ENCODE measurements around the gene PDCD5.
"Not testable (repeated sequence)": the region's sequence is repeated elsewhere in the genome, so short reads cannot be mapped to it uniquely, and the experiment has no call there.

Gene PDCD5

DNA sequence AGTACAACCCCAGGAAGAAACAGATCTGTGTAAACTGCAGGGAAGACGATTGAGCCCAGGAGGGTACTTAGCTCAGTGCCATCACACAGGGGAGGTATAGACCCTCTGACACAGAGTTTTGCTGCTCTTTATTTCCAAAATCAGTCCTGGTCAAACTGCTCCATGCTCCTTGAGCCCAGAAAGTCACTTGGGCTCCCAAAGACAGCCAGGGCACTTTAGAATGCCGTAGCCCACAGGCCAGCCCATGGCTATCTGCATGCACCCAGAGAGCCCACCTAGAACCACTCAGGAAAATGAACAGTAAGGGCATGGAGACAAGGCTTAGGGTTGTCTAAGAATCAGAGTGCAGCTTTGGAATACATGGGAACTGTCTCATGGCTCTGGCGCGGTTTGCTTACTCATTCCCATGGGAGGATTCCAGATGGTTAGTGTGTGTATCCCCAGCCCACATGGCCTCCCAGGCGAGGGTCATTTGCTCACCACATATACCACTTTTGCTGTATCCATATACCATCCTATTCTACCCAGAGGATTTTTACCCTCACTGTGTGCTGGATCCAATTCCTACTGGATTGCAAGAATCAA, 14.7 kb upstream of the PDCD5 start:
- Mint-ChIP-seq H3K9me3 (no peaks in the 10 kb centered on the region), H3K27me3 (peaks cover 20% of the 10 kb centered on the region), H3K36me3 (ENCODE audit: low read depth) (no peaks in the 10 kb centered on the region)

DNA sequence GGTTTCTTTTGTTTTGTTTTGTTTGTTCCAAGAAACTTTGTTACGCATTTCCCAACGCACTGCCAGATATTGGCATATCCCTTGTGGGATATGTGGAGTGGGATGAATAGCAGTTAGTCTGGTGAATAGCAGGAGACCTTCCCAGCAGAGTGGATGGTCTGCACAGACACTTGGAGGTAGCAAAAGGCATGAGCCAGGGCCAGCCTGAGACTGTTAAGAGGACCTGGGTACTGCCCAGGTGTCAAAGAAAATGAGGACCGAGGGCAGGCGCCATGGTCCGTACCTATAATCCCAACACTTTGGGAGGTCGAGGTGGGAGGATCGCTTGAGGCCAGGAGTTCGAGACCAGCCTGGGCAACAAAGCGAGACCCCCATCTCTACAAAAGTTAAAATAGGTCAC, 13.5 kb upstream of the PDCD5 start:
- DNase-seq: no peak
- H3K4me3 Mint-ChIP-seq: no peak overlapping the region
- H3K27ac Mint-ChIP-seq: no peak overlapping the region
- peaks cover 20% of the 10 kb centered on the region for H3K27me3 Mint-ChIP-seq
- no peaks in the 10 kb centered on the region for H3K9me3 Mint-ChIP-seq
- H3K4me1 Mint-ChIP-seq (ENCODE audit: low read depth): peaks cover 6% of the 10 kb centered on the region
- no peaks in the 10 kb centered on the region for H3K36me3 Mint-ChIP-seq (ENCODE audit: low read depth)

More for the DNA sequence above, 14.7 kb upstream of the PDCD5 start:
- H3K27ac Mint-ChIP-seq: no peak overlapping the region
- DNase-seq: no peak
- no peak overlapping the region for H3K4me3 Mint-ChIP-seq
- H3K4me1 Mint-ChIP-seq (ENCODE audit: low read depth): peaks cover 5% of the 10 kb centered on the region

DNA sequence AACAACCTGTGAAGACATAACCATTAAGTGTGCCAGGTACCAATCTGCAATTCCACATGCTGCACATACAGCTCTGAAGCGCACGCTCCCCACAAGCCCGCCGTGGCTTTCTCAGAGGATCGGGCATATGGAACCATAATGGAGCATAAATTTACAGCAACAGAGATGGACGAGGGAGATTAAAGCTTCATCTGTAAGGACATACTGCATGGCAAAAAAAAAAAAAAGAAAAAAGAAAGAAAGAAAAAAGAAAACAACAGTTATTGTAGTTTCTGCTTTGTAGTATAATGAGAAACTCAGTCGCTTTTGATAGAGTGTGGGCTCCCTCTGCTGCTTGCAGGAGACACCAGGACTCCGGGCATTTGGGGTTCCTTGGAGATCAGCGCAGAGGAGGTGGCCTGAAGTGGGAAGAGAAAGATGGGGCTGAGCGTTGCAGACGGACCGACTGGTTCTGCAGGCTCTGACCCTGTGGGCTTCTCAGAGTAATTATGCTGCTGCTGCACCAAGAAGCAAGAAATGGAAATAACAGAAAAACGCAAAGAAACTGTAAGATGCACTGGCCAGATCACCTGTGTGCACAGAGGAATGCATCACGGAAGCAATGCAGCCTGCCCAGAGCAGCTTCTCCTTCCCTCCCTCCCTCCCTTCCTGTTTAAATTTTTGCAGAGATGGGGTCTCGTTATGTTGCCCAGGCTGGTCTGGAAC, 10.8 kb upstream of the PDCD5 start:
- no peaks in the 10 kb centered on the region for H3K36me3 Mint-ChIP-seq (ENCODE audit: low read depth)
- H3K4me1 Mint-ChIP-seq (ENCODE audit: low read depth): peaks cover 17% of the 10 kb centered on the region
- peak; percentile 44 for DNase-seq
- no peak overlapping the region for H3K4me3 Mint-ChIP-seq
- H3K27me3 Mint-ChIP-seq: peaks cover 23% of the 10 kb centered on the region
- H3K9me3 Mint-ChIP-seq: no peaks in the 10 kb centered on the region
- no peak overlapping the region for H3K27ac Mint-ChIP-seq

DNA sequence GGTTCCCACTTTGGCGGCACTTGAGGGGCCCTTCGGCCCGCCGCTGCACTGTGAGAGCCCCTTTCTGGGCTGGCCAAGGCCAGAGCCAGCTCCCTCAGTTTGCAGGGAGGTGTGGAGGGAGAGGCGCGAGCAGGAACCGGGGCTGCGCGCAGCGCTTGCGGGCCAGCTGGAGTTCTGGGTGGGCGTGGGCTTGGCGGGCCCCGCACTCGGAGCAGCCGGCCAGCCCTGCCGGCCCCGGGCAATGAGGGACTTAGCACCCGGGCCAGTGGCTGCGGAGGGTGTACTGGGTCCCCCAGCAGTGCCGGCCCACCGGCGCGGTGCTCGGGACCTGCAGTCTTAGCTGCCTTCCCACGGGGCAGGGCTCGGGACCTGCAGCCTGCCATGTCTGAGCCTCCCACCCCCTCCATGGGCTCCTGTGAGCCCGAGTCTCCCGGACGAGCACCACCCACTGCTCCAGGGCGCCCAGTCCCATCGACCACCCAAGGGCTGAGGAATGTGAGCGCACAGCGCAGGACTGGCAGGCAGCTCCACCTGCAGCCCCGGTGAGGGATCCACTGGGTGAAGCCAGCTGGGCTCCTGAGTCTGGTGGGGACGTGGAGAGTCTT, 9.4 kb upstream of the PDCD5 start:
- not testable (repeated sequence) for H3K4me3 Mint-ChIP-seq; H3K27ac Mint-ChIP-seq; H3K36me3 Mint-ChIP-seq (ENCODE audit: low read depth); H3K9me3 Mint-ChIP-seq; DNase-seq
- peaks cover 23% of the 10 kb centered on the region for H3K27me3 Mint-ChIP-seq
- H3K4me1 Mint-ChIP-seq (ENCODE audit: low read depth): peaks cover 17% of the 10 kb centered on the region

DNA sequence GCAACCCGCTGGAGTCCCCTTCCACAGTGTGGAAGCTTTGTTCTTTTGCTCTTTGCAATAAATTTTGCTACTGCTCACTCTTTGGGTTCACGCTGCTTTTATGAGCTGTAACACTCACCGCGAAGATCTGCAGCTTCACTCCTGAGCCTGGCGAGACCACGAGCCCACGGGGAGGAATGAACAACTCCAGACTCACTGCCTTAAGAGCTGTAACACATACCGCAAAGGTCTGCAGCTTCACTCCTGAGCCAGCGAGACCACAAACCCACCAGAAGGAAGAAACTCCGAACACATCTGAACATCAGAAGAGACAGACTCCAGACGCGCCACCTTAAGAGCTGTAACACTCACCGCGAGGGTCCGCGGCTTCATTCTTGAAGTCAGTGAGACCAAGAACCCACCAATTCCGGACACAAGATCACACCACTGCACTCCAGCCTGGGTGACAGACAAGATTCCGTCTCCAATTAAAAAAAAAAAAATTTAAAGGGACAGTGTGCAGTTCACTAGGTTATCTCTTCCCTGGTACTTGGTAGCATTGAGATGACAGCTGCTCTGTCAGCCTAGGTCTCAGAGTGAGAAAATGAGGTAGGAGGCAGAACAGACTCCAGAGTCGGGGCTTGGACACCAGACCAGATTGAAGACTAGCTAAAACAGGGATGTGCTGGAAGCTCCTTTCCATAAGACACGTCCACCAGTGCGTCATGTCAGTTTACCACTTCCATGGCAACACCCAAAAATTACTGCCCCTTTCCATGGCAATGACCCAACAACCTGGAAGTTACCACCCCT, 8.1 kb upstream of the PDCD5 start:
- Mint-ChIP-seq H3K27ac (peak overlapping the region; percentile 20), H3K4me1 (ENCODE audit: low read depth) (peaks cover 17% of the 10 kb centered on the region), H3K27me3 (peaks cover 19% of the 10 kb centered on the region), H3K4me3 (peak overlapping the region; percentile 73)
- H3K36me3 Mint-ChIP-seq (ENCODE audit: low read depth); H3K9me3 Mint-ChIP-seq: not testable (repeated sequence)
- DNase-seq: peak; percentile 38

DNA sequence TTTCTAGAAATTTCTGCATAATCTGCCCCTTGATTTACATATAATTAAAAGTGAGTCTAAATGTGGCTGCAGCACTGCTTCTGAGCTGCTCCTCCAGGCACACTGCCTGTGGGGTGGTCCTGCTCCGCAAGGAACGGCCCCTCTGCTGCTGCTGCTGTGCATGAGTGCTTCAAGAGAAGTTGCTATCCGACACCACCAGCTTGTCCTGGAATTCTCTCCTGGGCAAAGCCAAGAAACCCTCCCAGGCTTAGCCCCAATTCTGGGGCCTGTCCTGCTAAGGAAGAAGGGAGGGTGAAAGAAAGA, 7.5 kb upstream of the PDCD5 start:
- Mint-ChIP-seq H3K4me3 (no peak overlapping the region), H3K27ac (no peak overlapping the region), H3K9me3 (no peaks in the 10 kb centered on the region), H3K27me3 (peaks cover 17% of the 10 kb centered on the region), H3K4me1 (ENCODE audit: low read depth) (peaks cover 17% of the 10 kb centered on the region), H3K36me3 (ENCODE audit: low read depth) (no peaks in the 10 kb centered on the region)
- DNase-seq: no peak

DNA sequence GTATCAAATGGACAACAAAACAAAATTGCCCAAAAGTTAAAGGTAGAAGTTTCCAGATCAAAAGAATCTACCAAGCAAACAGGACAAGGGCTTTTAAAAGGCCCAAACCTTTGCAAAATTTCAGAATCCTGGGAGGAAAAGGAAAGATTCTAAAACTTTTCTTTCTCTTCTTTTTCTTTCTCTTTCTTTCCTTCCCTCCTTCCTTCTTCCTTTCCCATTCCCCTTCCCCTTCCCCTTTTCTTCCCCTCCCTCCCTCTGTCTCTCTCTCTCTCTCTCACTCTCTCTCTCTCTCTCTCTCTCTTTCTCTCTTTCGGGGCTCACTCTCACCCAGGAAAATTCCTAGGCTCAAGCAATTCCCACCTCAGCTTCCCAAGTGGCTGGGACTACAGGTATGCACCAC, 4.2 kb upstream of the PDCD5 start:
- H3K36me3 Mint-ChIP-seq (ENCODE audit: low read depth): peaks cover 6% of the 10 kb centered on the region
- DNase-seq: no peak
- H3K27me3 Mint-ChIP-seq: peaks cover 4% of the 10 kb centered on the region
- no peak overlapping the region for H3K4me3 Mint-ChIP-seq
- no peak overlapping the region for H3K27ac Mint-ChIP-seq
- H3K9me3 Mint-ChIP-seq: no peaks in the 10 kb centered on the region
- peaks cover 15% of the 10 kb centered on the region for H3K4me1 Mint-ChIP-seq (ENCODE audit: low read depth)

DNA sequence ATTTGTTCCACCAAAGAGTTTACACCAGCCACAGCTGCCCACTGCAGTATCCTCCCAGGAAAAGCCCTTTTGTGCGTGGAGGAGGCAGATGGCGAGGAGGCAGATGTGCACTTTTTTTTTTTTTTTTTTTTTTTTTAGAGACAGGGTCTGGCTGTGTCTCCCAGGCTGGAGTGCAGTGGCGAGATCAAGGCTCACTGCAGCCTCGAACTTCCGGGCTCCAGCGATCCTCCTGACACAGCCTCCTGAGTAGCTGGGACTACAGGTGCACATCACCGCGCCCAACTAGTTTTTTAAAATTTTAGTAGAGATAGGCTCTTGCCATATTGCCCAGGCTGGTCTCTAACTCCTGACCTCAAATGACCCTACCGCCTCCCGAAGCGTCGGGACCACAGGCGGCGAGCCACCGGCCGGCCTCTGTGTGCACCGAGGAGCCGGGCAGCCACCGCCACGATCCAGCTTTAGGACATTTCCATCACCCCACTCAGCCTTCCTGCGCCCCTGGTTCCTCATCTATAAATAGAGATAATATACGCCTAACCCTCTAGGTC, 563 bp upstream of the PDCD5 start:
- Mint-ChIP-seq H3K4me1 (ENCODE audit: low read depth) (peaks cover 32% of the 10 kb centered on the region), H3K27me3 (no peaks in the 10 kb centered on the region), H3K27ac (peak overlapping the region; percentile 84), H3K36me3 (ENCODE audit: low read depth) (peaks cover 42% of the 10 kb centered on the region), H3K4me3 (peak overlapping the region; percentile 88), H3K9me3 (no peaks in the 10 kb centered on the region)
- no peak for DNase-seq

DNA sequence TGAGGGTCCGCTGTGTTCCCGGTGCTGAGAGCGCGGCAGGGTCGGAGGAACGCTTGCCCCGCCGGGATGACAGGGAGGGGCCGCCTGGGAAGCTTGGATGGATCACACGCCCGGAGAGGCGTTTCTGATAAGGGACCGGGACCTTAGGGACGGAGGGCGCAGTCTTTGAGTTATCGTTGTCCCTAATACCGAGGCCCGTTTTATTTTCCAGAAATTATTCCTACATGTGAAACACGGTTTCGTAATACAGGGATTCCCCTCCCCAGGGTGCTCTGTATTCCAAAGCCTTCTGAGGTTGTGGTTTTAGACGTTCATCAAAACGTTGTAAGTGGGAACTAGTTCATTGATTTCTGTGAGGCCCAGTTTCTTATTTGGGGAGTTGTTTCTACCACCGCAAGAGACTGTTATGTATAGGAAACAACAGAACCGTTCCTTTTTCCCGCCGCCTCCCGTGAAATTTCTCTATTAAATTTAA, 752 bp downstream of the PDCD5 start:
- DNase-seq: no peak
- Mint-ChIP-seq H3K36me3 (ENCODE audit: low read depth) (peaks cover 55% of the 10 kb centered on the region), H3K4me3 (peak overlapping the region; percentile 95), H3K9me3 (no peaks in the 10 kb centered on the region), H3K27ac (peak overlapping the region; percentile 91), H3K27me3 (no peaks in the 10 kb centered on the region), H3K4me1 (ENCODE audit: low read depth) (peaks cover 45% of the 10 kb centered on the region)

DNA sequence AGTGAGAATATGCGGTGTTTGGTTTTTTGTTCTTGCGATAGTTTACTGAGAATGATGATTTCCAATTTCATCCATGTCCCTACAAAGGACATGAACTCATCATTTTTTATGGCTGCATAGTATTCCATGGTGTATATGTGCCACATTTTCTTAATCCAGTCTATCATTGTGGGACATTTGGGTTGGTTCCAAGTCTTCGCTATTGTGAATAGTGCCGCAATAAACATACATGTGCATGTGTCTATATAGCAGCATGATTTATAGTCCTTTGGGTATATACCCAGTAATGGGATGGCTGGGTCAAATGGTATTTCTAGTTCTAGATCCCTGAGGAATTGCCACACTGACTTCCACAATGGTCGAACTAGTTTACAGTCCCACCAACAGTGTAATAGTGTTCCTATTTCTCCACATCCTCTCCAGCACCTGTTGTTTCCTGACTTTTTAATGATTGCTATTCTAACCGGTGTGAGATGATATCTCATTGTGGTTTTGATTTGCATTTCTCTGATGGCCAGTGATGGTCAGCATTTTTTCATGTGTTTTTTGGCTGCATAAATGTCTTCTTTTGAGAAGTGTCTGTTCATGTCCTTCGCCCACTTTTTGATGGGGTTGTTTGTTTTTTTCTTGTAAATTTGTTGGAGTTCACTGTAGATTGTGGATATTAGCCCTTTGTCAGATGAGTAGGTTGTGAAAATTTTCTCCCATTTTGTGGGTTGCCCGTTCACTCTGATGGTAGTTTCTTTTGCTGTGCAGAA, 6.9 kb downstream of the PDCD5 start:
- not testable (repeated sequence) for DNase-seq, H3K4me3 Mint-ChIP-seq, H3K9me3 Mint-ChIP-seq, H3K27me3 Mint-ChIP-seq, H3K27ac Mint-ChIP-seq
- Mint-ChIP-seq H3K4me1 (ENCODE audit: low read depth) (peaks cover 37% of the 10 kb centered on the region), H3K36me3 (ENCODE audit: low read depth) (peaks cover 82% of the 10 kb centered on the region)

DNA sequence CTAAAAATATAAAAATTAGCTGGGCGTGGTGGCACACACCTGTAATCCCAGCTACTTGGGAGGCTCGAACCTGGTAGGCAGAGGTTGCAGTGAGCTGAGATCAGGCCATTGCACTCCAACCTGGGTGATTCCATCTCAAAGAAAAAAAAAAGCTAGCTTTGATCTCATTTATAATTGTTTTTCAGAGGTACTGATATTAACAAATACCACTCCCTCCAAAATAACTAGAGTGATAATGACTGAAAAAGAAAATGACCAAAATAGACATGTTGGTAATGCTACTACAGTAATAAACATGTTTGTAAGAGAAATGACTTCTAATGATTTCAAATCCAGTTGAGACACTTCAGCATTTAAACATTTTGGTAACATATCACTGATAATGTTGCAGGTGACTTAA, 13.0 kb downstream of the PDCD5 start:
- no peak for DNase-seq
- Mint-ChIP-seq H3K4me3 (no peak overlapping the region), H3K27ac (peak overlapping the region; percentile 23), H3K36me3 (ENCODE audit: low read depth) (peaks cover 82% of the 10 kb centered on the region), H3K27me3 (no peaks in the 10 kb centered on the region), H3K4me1 (ENCODE audit: low read depth) (peaks cover 8% of the 10 kb centered on the region), H3K9me3 (no peaks in the 10 kb centered on the region)

DNA sequence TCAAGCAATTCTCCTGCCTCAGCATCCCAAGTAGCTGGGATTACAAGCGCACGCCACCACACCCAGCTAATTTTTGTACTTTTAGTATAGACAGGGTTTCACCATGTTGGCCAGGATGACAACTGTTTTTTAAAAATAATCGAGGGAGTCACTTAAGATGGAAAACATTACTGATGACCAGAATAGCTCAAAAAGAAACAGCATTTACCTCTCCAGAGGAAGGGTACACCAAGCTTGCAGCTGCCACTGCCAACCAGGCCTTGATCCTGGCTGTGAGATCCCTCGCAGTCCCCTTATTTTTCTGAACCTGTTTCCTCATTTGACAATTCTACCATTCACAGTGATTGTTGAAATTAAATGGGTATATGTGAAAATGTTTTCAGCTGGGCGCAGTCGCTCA, 14.5 kb downstream of the PDCD5 start:
- H3K27me3 Mint-ChIP-seq: no peaks in the 10 kb centered on the region
- peaks cover 88% of the 10 kb centered on the region for H3K36me3 Mint-ChIP-seq (ENCODE audit: low read depth)
- no peak overlapping the region for H3K27ac Mint-ChIP-seq
- H3K4me1 Mint-ChIP-seq (ENCODE audit: low read depth): peaks cover 17% of the 10 kb centered on the region
- no peak for DNase-seq
- no peak overlapping the region for H3K4me3 Mint-ChIP-seq
- H3K9me3 Mint-ChIP-seq: no peaks in the 10 kb centered on the region

DNA sequence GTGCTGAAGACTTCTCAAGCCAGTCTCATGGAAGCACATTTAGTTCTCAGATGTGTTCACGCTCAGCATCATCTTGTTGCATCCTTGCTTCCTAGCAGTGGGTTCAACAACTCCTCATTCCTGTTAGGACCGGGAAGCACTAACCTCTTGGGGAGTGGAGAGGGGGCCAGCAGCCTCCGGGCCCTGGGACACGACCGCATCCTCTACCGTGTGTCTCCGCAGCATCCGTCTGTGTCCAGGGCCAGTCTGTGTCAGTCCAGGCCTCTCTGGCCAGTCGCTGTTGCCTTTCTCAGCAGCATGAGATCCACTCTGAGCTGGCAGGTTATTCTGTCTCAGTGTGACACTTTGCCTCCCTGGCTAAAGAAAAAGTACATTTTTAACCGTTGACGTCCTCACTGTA, 17.0 kb downstream of the PDCD5 start:
- H3K36me3 Mint-ChIP-seq (ENCODE audit: low read depth): peaks cover 87% of the 10 kb centered on the region

DNA sequence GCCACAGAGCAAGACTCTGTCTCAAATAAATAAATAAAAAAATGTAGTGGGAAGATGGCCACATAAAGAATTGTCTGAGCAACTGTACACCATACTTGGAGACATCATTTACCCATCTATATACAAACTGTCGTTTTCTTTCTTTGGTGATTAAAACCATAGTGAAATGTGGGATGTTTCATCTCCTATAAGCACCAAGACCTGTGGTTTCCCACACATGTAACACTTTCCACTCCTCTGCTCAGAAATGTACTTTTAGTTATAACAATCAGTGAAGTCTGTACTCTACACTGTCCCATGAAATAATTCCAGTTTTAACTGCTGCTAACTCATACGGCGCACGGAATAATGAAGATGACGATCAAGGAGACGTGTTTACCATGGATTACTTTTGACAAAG, 18.3 kb downstream of the PDCD5 start:
- DNase-seq: no peak
- Mint-ChIP-seq H3K4me1 (ENCODE audit: low read depth) (peaks cover 13% of the 10 kb centered on the region), H3K36me3 (ENCODE audit: low read depth) (peaks cover 87% of the 10 kb centered on the region), H3K9me3 (no peaks in the 10 kb centered on the region), H3K4me3 (no peak overlapping the region), H3K27me3 (no peaks in the 10 kb centered on the region), H3K27ac (peak overlapping the region; percentile 33)

More for the DNA sequence above, 17.0 kb downstream of the PDCD5 start:
- peak overlapping the region; percentile 20 for H3K27ac Mint-ChIP-seq
- peaks cover 14% of the 10 kb centered on the region for H3K4me1 Mint-ChIP-seq (ENCODE audit: low read depth)
- H3K9me3 Mint-ChIP-seq: no peaks in the 10 kb centered on the region
- no peak for DNase-seq
- no peaks in the 10 kb centered on the region for H3K27me3 Mint-ChIP-seq
- H3K4me3 Mint-ChIP-seq: no peak overlapping the region

All from activated T-cell treated with anti-CD3 and anti-CD28 coated beads, Interleukin-2, amount 50 U/mL, for 24 hours (primary cell).